GM12865 (cell line): ENCODE measurements around the gene NRAP.

Experiments used
- DNase-seq: peaks from one replicate; pipeline ENCODE4 v3.0.0; 2010; ENCODE audit warnings: low read depth
- H3K4me3 ChIP-seq: 2 replicates; pipeline ENCODE4 v1.5.1; 2011; ENCODE audit warnings: mild to moderate bottlenecking, low read depth, low read length, control low read depth
- TF ChIP-seq, protein P1 (sequence below): IDR thresholded peaks from 2 replicates; pipeline ENCODE4 v1.5.1; 2011; ENCODE audit warnings: low read length, control low read depth, low read depth, inconsistent platforms; ENCODE audit not compliant: insufficient read depth; ENCODE audit errors: missing control alignments

NRAP gene

DNA sequence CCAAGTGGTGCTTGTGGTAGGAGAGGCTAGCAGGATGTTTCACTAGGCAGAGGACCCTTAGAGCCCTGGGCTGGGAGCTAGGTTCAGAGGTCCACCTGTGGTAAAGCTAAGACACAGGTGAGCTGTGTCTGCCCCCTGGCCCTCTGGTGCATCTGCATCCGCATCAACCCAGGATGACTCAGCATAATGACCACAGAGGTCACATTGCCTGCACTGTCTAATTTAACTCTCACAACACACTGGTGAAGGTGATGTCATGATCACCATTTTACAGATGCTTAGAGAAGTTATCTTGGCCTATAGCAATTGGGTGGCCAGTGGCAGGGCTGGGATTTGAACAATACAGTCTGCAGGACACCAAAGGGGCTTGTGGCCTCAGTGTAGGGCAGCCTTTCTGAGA, 77.9 kb downstream of the NRAP start:
- H3K4me3 ChIP-seq, result no peak overlapping the region
- TF ChIP-seq, protein P1, sequence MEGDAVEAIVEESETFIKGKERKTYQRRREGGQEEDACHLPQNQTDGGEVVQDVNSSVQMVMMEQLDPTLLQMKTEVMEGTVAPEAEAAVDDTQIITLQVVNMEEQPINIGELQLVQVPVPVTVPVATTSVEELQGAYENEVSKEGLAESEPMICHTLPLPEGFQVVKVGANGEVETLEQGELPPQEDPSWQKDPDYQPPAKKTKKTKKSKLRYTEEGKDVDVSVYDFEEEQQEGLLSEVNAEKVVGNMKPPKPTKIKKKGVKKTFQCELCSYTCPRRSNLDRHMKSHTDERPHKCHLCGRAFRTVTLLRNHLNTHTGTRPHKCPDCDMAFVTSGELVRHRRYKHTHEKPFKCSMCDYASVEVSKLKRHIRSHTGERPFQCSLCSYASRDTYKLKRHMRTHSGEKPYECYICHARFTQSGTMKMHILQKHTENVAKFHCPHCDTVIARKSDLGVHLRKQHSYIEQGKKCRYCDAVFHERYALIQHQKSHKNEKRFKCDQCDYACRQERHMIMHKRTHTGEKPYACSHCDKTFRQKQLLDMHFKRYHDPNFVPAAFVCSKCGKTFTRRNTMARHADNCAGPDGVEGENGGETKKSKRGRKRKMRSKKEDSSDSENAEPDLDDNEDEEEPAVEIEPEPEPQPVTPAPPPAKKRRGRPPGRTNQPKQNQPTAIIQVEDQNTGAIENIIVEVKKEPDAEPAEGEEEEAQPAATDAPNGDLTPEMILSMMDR, result no peak
- peak; percentile 19 for DNase-seq

GRCh38 chr10:113583571-113583970, 80.3 kb downstream of the NRAP start:
- TF ChIP-seq, protein P1, result no peak
- DNase-seq, result no peak
- no peak overlapping the region for H3K4me3 ChIP-seq

DNA sequence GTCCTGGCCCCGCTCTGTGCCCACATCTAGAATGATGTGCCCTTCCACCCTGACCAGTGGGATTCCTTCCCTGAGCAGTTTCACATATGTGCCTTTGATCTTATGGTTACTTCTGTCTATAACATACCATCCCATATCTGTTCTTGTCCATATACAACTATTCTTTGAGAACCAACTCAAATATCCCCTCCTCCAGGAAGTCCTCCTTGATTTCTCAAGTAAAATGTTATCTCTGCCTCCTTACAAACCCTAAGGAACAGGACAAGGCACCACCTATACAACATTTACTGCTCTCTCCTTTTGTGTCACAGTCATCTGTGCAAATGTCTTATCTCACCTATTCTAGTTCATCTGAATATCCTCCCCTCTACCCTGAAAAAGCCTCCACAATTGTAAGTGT, 82.7 kb downstream of the NRAP start:
- TF ChIP-seq, protein P1, result no peak
- no peak for DNase-seq
- no peak overlapping the region for H3K4me3 ChIP-seq

- H3K4me3 ChIP-seq, result no peak overlapping the region
- DNase-seq, result no peak
- TF ChIP-seq, protein P1, result no peak
Measured at GRCh38 chr10:113578773-113579172, 85.1 kb downstream of the NRAP start.

DNA sequence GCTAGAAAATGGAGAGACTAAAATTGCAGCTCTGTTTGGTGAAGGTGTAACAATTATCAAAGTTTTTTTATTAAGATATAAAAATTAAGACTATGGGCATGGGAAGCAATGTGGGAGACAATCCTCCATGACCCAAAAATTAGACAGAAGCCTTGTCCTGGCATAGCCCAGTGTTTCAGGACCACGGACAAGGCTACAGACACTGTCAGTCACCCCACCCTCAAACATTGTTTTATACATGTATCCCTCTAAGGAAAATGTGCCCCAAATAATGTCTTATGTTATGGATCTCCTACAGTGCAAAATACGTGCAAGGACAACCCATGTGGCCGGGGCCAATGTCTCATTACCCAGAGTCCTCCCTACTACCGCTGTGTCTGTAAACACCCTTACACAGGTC, 87.0 kb downstream of the NRAP start:
- H3K4me3 ChIP-seq, result no peak overlapping the region
- TF ChIP-seq, protein P1, result no peak
- DNase-seq, result peak; percentile 17

DNA sequence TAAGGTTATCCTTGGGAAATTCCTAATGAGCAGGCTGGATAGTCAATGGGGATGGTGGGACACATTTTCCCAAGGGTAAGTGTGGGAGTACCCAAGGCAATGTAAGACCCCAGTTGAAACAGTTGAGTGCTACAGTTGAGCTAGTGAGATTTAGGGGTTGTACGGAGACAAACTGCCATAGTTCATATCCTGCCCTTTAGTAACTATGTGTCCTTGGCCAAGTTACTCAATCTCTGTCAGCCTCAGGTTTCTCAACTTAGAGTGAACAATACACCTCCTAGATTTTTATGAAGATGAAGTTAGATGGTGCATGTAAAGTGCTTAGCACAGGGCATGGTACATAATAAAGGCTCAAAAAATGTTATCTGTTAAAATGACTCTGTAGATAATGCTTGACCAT, 90.5 kb downstream of the NRAP start:
- DNase-seq, result no peak
- no peak overlapping the region for H3K4me3 ChIP-seq
- TF ChIP-seq, protein P1, result no peak

DNA sequence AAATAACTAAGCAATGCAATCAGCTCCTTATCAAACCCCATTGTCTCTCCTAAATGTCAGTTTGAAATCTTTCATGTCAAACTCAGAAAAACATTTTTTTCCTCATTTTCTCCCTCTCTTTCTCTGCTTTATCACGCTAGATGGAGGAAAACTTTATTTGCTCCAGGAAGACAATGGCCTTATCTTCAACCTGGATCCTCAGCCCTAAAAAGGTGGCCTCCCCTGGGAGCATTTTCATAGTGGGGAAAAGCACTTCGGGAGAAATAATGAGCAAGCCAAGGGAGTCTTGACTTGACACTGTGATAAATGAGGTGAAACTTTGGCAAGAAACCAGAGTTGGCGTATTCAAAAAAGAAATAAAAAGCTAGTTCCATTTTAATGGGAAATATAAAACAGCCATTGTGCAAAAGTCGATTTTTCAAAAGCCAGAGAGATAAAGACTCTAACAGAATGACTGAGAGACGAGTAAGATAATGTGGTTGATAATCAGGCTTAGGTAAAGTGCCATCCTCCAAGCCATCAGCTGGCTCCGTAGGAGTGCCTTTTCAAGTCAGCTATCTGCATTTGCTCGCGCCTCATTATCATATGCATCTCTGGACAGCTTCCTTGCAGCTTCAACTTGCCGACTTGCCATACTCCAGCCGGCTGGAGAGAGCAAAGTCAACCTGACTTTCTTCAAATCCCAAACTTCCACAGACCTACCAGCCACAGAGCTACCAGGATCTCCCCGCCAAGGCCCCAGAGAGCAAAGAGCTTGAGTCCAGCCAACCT, 91.1 kb downstream of the NRAP start:
- TF ChIP-seq, protein P1, result no peak
- DNase-seq, result no peak

More for the DNA sequence above, 91.1 kb downstream of the NRAP start:
- H3K4me3 ChIP-seq, result no peak overlapping the region
